Endothelial cell of umbilical vein (primary cell): ENCODE measurements around the gene SMG1. TPM values are rescaled to one million over a fixed set of nuclear protein-coding genes. Genes with fewer than 3 reads are reported as not detected.

Experiments used
- BruUV-seq: library from RNA; stranded (reverse); fragments of 400-500 nt; replicated peaks from 2 replicates; lab custom pipeline; 2021; lab: Mats Ljungman, UMichigan
- CTCF ChIA-PET: fragments of 300-600, 350-600 bp; sonication (Branson Sonifier 250); formaldehyde crosslinking; loops from one replicate; lab custom pipeline; 2021; ENCODE audit warnings: antibody characterized with exemption, inconsistent platforms; lab: Charles Lee
- POLR2A ChIA-PET: fragments of 300-600, 350-600 bp; sonication (Branson Sonifier 250); formaldehyde crosslinking; loops from one replicate; lab custom pipeline; 2021; ENCODE audit warnings: antibody characterized with exemption, inconsistent platforms; lab: Charles Lee
- DNase-seq: peaks from one replicate; pipeline ENCODE4 v3.0.0-alpha.2; 2011; ENCODE audit warnings: low read depth, low spot score
- FAIRE-seq: peaks from 2 replicates; lab custom pipeline; 2011; peaks lifted over from hg19 to GRCh38; lab: Jason Lieb, UNC
- H2AFZ ChIP-seq: 2 replicates; pipeline ENCODE4 v1.6.0; 2012; ENCODE audit warnings: low read depth, low read length, control low read depth, inconsistent platforms
- H3K27ac ChIP-seq: 2 replicates; pipeline ENCODE4 v1.5.1; 2011; ENCODE audit warnings: low read depth, mild to moderate bottlenecking, control low read depth, low read length, moderate library complexity; ENCODE audit not compliant: insufficient read depth
- H3K27me3 ChIP-seq, 2 experiments: 2 replicates each; pipeline versions ENCODE4 v1.6.0 to v1.6.1; 2011; ENCODE audit warnings: low read length in 2 of 2, mixed read lengths in 1 of 2; ENCODE audit not compliant: control insufficient read depth in 2 of 2, insufficient read depth in 2 of 2
- H3K36me3 ChIP-seq, 2 experiments: 2 replicates in 1 of 2; 3 replicates in 1 of 2; pipeline ENCODE4 v1.5.1; 2011; ENCODE audit warnings: low read length in 2 of 2, mild to moderate bottlenecking in 1 of 2, moderate library complexity in 1 of 2; ENCODE audit not compliant: control insufficient read depth in 2 of 2, insufficient read depth in 2 of 2; ENCODE audit errors: extremely low read depth in 1 of 2
- H3K4me1 ChIP-seq: 3 replicates; pipeline ENCODE4 v1.5.1; 2011; ENCODE audit warnings: mild to moderate bottlenecking, low read length; ENCODE audit not compliant: control insufficient read depth, insufficient read depth; ENCODE audit errors: extremely low read depth
- H3K4me2 ChIP-seq: 2 replicates; pipeline ENCODE4 v1.6.1; 2011; ENCODE audit warnings: low read length, control low read depth, mixed read lengths; ENCODE audit not compliant: insufficient read depth
- H3K4me3 ChIP-seq, 3 experiments: fragments of 200-600 bp in 1 of 3; sonication (generic), shearing (Covaris generic) in 1 of 3; replicated peaks in 1 of 3; 2 replicates each; pipeline ENCODE4 v1.5.1; 2011 to 2016; ENCODE audit warnings: control low read depth in 3 of 3, low read length in 3 of 3, mild to moderate bottlenecking in 2 of 3, inconsistent platforms in 1 of 3, low read depth in 1 of 3, moderate library complexity in 1 of 3; ENCODE audit not compliant: insufficient read depth in 1 of 3
- H3K79me2 ChIP-seq: 2 replicates; pipeline ENCODE4 v1.6.0; 2012; ENCODE audit warnings: low read length, inconsistent platforms; ENCODE audit not compliant: control insufficient read depth, insufficient read depth
- H3K9ac ChIP-seq: replicated peaks from 2 replicates; pipeline ENCODE3; 2011; ENCODE audit warnings: low read length, control low read depth; ENCODE audit not compliant: insufficient read depth; ENCODE audit errors: extremely low read depth
- H3K9me1 ChIP-seq: replicated peaks from 3 replicates; pipeline ENCODE4 v1.6.0; 2011; ENCODE audit warnings: mild to moderate bottlenecking, low read length; ENCODE audit not compliant: control insufficient read depth, insufficient read depth; ENCODE audit errors: extremely low read depth
- H3K9me3 ChIP-seq: replicated peaks from 2 replicates; pipeline ENCODE4 v1.5.1; 2012; ENCODE audit warnings: low read length, inconsistent platforms; ENCODE audit not compliant: control insufficient read depth, insufficient read depth
- H4K20me1 ChIP-seq: replicated peaks from 2 replicates; pipeline ENCODE3; 2011; ENCODE audit warnings: mild to moderate bottlenecking, low read length; ENCODE audit not compliant: control insufficient read depth, insufficient read depth; ENCODE audit errors: extremely low read depth
- CTCF ChIP-seq, 2 donors: IDR thresholded peaks; 1 replicate in 1 of 2; 2 replicates in 1 of 2; pipeline ENCODE4 v1.5.1; 2011; ENCODE audit warnings: low read length in 2 of 2, mild to moderate bottlenecking in 2 of 2, moderate library complexity in 2 of 2, control low read depth in 1 of 2, inconsistent platforms in 1 of 2, low read depth in 1 of 2; ENCODE audit not compliant: insufficient read depth in 1 of 2; ENCODE audit errors: extremely low read depth in 1 of 2
- EZH2 ChIP-seq: IDR thresholded peaks from 2 replicates; pipeline ENCODE4 v1.6.1; 2012; ENCODE audit warnings: borderline replicate concordance, low read depth, mild to moderate bottlenecking, moderate library complexity, low read length, inconsistent platforms; ENCODE audit not compliant: severe bottlenecking
- FOS ChIP-seq: IDR thresholded peaks from 2 replicates; pipeline ENCODE4 v1.6.1; 2011; ENCODE audit warnings: mild to moderate bottlenecking, low read length, moderate library complexity, borderline replicate concordance; ENCODE audit not compliant: insufficient read depth
- GATA2 ChIP-seq: IDR thresholded peaks from 2 replicates; pipeline ENCODE4 v1.7.0; 2011; ENCODE audit warnings: low read depth, mild to moderate bottlenecking, moderate library complexity, mixed read lengths, low read length; ENCODE audit not compliant: insufficient read length, insufficient read depth
- JUN ChIP-seq: IDR thresholded peaks from 2 replicates; pipeline ENCODE4 v1.6.1; 2011; ENCODE audit warnings: borderline replicate concordance, low read depth; ENCODE audit not compliant: insufficient read length, insufficient read depth
- MAX ChIP-seq: IDR thresholded peaks from 2 replicates; pipeline ENCODE4 v1.6.1; 2011; ENCODE audit not compliant: insufficient read depth, insufficient read length
- MYC ChIP-seq: IDR thresholded peaks from one replicate; pipeline ENCODE4 v1.6.1; 2011; ENCODE audit warnings: mild to moderate bottlenecking, low read depth, low read length
- POLR2A ChIP-seq: IDR thresholded peaks from 2 replicates; pipeline ENCODE4 v1.6.1; 2012; ENCODE audit warnings: low read depth, mild to moderate bottlenecking, control low read depth, low read length
- POLR2AphosphoS5 ChIP-seq: IDR thresholded peaks from 2 replicates; pipeline ENCODE4 v1.6.1; 2012; ENCODE audit warnings: low read depth, mild to moderate bottlenecking, control low read depth, low read length, moderate library complexity; ENCODE audit not compliant: insufficient read depth
- dilution Hi-C: fragments of 300-500 bp; cut with MboI; formaldehyde crosslinking; loops from one replicate; pipeline ENCODE4 v1.15.0; 2019; ENCODE audit warnings: low sequenced_read_pairs; ENCODE audit not compliant: extremely low pct_ligation_motif_present
- intact Hi-C: fragments of 100-400 bp; cut with micrococcal nuclease; formaldehyde crosslinking; loops from one replicate; pipeline ENCODE4 v1.10.0; 2022
- polyA plus RNA-seq, 4 experiments: library from polyadenylated mRNA; depleted of rRNA in 3 of 4; stranded (reverse) in 3 of 4; unstranded in 1 of 4; fragments of >200 nt; gene quantifications; 2 replicates each; pipeline versions ENCODE4 v1.2.1 to v1.2.3, GENCODE V29; 2011 to 2012; ENCODE audit warnings: missing spikeins in 1 of 4
- total RNA-seq: library from RNA; stranded (reverse); gene quantifications from 2 replicates; pipeline ENCODE4 v1.2.3, GENCODE V29; 2021

SMG1 gene
- total and polyA plus RNA-seq, 2 donors (not counting 3 experiments of a cell fraction or from before 2014, with no cell fraction given), result 14.0 to 90.8 TPM

GRCh38 chr16:18804540-18804939, 121.7 kb downstream of the SMG1 start:
- peak; percentile 60 for FAIRE-seq
- Histone ChIP-seq H2AFZ (no peak overlapping the region), H4K20me1 (peaks cover 10% of the 10 kb centered on the region), H3K9me3 (no peaks in the 10 kb centered on the region), H3K36me3 (peaks cover 8% of the 10 kb centered on the region in 2 experiments), H3K9me1 (no peaks in the 10 kb centered on the region), H3K27ac (peak overlapping the region; percentile 75), H3K27me3 (no peaks in the 10 kb centered on the region), H3K4me2 (peak overlapping the region; percentile 65), H3K4me3 (peak overlapping the region in 1 of 3 experiments; percentile 6), H3K4me1 (peaks cover 32% of the 10 kb centered on the region), H3K79me2 (peaks cover 23% of the 10 kb centered on the region), H3K9ac (peak overlapping the region; percentile 37)
- dilution Hi-C loops, result no loop called here
- ChIA-PET CTCF (interaction anchor here (1.4 to 7.0 kb wide), 4 partner anchors 12 to 164 kb away, joined by 3 to 80 read pairs (median 4); partner anchors contain the start of gene RPS15A), POLR2A (interaction anchor here (0.6 to 1.4 kb wide), 2 partner anchors 15 to 66 kb away, joined by 5 to 10 read pairs; partner anchors contain the start of gene RPS15A)
- intact Hi-C loops, result loop anchor here (10.0 kb wide), 2 partner anchors 310 to 720 kb away; partner anchors contain the start of genes CCP110, GDE1 and ITPRIPL2
- no peak for DNase-seq
- TF ChIP-seq MYC, result no peak
- no peak for TF ChIP-seq POLR2A
- no peak for TF ChIP-seq MAX
- TF ChIP-seq JUN, result no peak
- TF ChIP-seq POLR2AphosphoS5, result no peak
- TF ChIP-seq FOS, result no peak
- TF ChIP-seq EZH2, result no peak
- TF ChIP-seq GATA2, result no peak
- no peak for TF ChIP-seq CTCF (IDR thresholded peaks at IDR 0.05; ENCODE audit: extremely low read depth in 1 of 2, insufficient read depth in 1 of 2, low read depth in 1 of 2, low read length in 2 of 2)
- BruUV-seq, result no TSS peak
